NOMO-1 (cell line): Measurements from ENCODE around the gene SYCN.
A peak's percentile ranks its signal among the peaks of the same experiment; 100 is the strongest.
"Not testable (repeated sequence)": the region's sequence is repeated elsewhere in the genome, so short reads cannot be mapped to it uniquely, and the experiment has no call there.

ENCODE experiments used
- DNase-seq, 2 experiments: peaks; one replicate each; lab custom pipeline; 2025; ENCODE audit not compliant: unreplicated experiment in 2 of 2; lab: John Stamatoyannopoulos, UW

Gene SYCN

DNA sequence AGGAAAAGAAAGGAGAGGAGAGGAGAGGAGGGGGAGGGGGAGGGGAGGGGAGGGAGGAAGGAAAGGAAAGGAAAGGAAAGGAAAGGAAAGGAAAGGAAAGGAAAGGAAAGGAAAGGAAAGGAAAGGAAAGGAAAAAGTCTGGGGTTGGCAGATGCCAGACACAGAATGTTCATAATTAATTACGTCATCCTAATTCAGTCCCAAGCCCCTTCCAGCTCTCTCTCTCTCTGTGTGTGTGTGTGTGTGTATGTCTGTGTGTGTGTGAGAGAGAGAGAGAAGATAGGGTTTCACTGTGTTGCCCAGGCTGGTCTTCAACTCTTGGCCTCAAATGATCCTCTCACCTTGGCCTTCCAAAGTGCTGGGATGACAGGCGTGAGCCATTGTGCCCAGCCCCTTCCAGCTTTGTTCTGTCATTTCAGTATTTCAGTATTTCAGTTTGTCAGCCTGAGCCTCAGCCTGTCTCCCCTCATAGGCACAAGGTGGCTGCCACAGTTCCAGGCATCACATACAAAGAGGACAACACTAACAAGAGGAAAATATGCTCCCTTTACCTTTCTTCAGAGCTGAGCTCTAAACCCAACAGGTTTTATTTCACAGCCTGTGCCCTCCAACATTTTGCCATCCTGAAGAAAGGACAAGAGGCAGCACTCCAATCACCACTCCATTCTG lies 26.2 kb upstream of the SYCN start:
- no peak for DNase-seq

- DNase-seq = peak in 1 of 2 experiments; percentile 57
These were observed 20.8 kb upstream of the SYCN start for GRCh38 chr19:39224910-39225309.

GRCh38 chr19:39223703-39224279 lies 19.7 kb upstream of the SYCN start:
- DNase-seq = no peak

- DNase-seq = not testable (repeated sequence)
These were observed 15.0 kb upstream of the SYCN start for GRCh38 chr19:39219108-39219507.

DNA sequence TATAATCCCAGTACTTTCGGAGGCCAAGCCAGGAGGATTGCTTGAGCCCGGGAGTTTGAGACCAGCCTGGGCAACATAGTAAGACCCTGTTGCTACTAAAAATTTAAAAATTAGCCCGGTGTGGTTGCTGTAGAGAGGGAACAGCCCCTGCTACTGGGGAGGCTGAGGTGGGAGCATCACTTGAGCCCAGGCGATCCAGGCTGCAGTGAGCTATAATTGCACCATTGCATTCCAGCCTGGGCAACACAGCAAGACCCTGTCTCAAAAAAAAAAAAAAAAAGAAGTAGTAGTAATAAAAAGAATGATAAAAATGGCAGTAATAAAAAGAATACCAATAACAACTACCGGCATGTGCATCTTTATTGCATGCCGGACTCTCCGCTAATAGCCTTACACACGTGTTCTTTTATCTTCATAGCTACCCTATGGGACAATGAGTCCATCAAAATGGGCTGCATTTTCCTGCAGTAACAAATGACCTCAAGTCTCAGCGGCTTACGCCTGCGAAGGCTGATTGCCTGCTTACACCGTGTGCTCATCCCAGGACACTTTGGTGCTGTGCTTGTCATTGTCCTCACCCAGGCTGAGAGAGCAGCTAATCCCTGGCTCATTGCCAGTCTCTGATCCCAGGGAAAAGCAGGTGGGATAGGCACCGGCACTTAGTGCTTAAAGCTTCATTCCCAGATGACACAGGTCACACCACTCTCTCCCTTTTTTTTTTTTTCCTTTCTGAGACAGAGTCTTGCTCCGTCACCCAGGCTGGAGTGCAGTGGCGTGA lies 14.4 kb upstream of the SYCN start:
- DNase-seq = no peak

GRCh38 chr19:39217094-39217493 lies 13.0 kb upstream of the SYCN start:
- no peak for DNase-seq

- DNase-seq = not testable (repeated sequence)
These were observed 11.3 kb upstream of the SYCN start for GRCh38 chr19:39215323-39215722.

DNA sequence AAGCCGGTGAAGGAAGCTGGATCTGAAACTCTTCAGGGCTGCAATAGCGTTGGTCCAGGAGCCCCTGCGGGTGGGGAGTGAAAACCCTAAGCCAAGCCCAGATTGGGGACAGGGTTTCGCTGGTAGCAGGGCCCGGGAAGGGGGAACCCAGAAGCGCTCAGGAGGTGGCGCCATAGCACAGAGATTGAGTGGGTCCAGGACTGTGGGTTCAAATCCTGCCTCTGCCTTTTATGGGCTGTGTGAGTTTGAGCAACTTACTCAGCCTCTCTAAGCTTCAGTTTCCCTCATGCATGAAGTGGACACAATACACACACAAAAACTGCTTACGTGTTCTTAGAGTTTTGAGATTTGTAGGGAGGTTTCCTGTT lies 8.3 kb upstream of the SYCN start:
- DNase-seq = peak; percentile 9 to 26

DNA sequence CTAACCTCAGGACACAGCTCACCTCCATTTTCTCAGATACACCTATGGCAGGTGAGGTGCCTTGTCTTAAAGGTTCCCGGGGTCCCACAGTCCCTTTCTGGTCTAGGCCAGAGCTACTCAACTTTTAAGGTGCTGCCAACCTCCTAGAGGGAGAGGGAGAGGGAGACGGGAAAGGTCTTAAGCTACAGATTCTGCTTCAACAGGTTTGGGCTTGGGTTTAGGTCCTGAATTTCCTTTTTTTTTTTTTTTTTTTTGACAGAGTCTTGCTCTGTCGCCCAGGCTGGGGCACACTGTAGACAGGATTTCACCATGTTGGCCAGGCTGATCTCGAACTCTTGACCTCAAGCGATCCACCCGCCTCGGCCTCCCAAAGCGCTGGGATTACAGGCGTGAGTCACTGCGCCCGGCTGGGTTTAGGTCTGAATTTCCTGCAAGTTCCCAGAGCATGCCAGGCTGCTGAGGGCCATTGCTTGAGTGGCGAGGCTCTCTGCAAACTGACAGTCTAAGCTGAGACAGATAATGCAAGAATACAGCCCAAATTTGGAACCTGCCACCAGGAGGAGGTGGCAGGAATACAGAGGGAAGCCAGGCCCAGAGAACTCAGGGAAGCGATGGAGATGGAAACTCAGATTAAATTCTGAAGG lies 7.8 kb upstream of the SYCN start:
- no peak for DNase-seq

GRCh38 chr19:39209196-39209595 lies 5.1 kb upstream of the SYCN start:
- no peak for DNase-seq

DNA sequence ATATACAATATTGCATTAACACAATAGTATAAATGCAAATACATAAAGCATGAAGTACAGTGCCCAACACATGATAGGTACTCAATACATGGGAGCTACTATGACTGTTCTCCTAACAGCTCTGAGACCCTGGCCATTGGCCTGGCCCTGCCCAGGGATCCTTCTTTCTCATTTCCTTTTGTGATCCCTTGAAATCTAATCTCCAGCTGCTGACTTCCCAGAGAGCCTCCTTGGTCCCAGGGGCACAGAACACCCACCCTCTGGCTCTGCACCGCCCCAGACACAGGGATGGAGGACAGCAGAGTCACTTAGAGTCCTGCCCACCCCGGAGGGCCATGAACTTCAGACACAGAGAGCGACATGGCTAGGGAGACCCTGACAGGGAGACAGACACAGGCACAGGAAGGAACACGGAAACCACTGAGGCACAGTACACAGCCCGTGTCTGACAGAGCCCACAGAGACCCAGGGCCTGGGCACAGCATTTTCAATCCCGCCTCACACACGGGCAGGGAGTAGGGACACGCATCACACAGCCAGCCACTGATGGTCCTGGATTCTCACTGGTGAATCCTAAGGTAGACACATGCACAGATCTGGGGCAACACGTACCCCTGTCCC lies 4.2 kb upstream of the SYCN start:
- no peak for DNase-seq

DNA sequence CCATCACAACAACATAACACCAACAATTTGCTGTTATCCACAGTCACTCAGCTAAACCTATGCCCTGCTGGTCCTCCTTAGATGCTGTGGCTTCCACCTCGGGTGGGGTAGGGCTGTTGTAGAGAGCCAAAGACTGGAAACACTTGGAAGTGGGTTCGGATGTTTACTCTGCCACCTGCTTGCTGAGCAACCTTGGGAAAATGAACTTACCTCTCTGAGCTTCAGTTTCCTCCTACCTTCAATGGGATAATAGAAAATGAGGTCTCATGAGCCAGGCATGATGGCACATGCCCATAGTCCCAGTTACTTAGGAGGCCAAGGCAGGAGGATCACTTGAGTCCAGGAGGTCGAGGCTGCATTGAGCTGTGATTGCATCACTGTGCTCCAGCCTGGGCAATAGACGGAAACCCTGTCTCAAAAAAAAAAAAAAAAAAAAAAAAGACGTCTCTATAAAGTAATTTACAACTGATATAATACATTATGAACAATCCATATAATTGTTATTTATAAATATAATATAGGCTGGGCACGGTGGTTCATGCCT lies 3.3 kb upstream of the SYCN start:
- no peak for DNase-seq

DNA sequence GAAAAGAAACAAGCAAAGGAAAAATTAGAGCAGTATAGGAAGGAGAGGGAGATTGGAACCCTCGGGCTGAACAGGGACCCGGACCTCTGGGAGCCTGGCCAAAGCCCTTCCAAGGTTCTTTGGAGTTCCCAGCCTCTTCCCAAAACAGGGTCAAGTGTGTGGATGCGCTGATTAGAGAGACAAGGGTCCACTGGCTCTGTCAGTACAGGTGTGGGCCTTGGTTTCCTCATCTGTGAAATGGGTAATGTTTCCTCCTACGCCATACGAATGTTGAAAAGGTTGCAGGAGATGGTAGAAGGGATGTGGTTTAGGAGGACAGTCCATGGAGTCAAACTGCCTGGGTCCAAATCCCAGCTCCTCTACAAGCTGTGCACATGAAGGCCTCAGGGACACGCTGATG lies 2.1 kb upstream of the SYCN start:
- no peak for DNase-seq

GRCh38 chr19:39205449-39205764 lies 1.3 kb upstream of the SYCN start:
- no peak for DNase-seq

- no peak for DNase-seq
These were observed 1.1 kb downstream of the SYCN start for GRCh38 chr19:39202998-39203355.

DNA sequence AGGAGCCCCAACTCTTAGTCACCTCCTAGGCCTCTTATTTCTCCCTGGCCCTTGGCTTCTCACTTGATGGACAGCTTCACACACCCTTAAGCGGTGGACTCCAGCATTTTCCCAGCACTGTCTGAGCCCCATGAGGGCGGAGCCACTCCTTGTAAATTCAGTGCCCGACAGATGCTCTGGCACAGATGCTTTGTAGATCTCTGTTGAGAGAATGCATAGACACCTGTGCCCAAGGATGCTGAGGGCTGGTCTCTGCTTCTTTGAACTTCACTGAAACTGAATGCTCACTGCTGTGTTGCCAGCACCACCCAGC lies 3.3 kb downstream of the SYCN start:
- no peak for DNase-seq

DNA sequence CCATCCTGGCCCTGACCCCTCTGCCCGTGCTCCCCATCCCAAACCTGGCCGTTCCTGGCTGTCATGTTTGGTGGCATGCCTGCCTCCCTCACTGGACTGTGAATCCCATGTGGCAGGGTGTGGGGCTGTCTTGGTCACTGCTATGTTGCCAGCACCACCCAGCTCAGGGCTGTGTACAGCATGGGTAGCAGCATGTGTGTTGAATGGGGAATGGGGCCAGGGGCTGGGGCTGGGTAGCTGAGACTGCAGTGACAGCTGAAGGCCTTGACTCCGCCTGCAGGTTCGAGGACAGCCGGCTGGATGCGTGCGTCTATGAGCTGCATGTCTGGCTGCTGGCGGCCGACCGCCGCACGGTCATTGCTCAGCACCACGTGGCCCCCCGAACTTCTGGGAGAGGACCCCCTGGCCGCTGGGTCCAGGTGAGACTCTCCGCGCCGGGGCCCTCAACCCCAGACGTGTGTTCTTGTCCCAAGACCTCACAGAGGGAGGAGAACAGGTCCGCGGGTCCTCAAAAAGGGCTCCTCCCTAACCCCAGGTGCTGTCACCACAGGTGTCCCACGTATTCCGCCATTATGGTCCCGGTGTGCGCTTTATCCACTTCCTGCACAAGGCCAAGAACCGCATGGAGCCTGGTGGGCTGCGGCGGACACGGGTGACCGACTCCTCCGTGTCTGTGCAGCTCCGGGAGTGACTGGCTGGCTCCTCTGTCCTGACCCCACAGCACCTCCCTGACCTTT lies 3.8 kb downstream of the SYCN start:
- DNase-seq = no peak

DNA sequence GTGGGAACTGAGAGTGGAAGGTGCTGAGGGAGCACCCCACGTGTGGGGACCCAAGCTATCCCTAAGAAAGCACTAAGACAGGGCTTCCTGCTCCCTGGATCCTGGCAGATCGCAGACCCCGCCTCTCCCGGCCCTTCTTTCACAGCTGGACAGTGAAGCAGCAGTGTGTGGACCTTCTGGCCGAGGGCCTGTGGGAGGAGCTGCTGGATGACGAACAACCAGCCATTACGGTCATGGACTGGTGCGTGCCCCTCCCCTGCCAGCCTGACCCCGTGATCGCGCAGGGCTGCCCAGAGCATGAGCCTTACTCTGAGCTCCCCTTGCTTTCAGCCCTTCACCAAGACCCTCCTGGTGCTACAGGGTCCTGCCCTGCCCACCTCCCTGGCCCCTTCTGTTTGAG lies 5.0 kb downstream of the SYCN start:
- no peak for DNase-seq

DNA sequence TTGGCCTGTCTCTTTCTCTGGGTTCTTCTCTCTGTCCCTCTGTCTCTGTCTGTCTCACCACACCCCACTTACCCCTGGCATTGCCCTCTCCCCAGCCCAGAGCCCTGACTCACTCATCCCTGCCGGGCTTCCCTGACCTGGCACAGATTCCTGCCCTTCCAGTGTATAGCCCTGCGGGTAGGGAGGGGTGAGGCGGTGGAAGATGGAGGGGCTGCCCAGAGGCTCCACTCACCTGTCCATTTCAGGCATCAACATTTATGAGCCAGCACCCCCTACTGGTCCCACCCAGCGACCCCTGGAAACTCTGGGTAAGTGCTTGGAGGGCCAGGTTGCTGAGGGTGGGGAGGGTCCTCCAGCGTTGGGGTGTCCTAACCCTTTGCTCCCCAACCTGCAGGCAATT lies 6.3 kb downstream of the SYCN start:
- DNase-seq = no peak

DNA sequence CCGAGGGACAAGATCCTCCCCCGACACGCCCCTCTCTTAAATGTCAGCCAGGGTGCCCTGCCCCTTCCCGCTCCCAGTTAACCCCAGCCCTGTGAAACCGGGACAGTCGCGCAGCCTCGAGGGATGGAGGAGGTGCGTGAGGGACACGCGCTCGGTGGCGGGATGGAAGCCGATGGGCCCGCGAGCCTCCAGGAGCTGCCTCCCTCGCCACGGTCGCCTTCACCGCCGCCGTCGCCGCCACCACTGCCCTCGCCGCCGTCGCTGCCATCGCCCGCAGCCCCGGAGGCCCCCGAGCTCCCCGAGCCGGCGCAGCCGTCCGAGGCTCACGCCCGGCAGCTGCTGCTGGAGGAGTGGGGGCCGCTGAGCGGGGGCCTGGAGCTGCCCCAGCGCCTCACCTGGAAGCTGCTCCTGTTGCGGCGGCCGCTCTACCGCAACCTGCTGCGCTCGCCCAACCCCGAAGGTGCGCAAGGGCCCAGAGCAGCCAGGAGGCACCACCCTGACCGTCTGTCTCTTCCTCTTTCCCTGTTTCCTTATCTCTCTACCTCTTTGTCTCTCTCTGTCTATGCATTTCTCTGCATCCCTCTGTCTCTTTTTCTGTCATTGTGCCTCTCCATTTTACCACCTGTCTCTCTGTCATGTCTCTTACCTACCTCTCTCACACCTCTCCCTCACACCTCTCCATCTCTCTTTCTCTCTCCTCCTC lies 7.1 kb downstream of the SYCN start, which contains the start of gene NCCRP1:
NCCRP1 (plus strand) TSS at position 105 of the 703 bp plus-strand sequence; CDS start at position 124, 19 bp downstream.
- no peak for DNase-seq
